ENCODE measurements around the gene IL17REL.

IL17REL gene

GRCh38 chr22:49998718-49999062 lies 13.9 kb downstream of the IL17REL start:
- Histone ChIP-seq H3K4me1 (no peaks in the 10 kb centered on the region), H3K9me3 (no peaks in the 10 kb centered on the region), H3K4me3 (no peak overlapping the region), H3K36me3 (replicated peaks) (no peaks in the 10 kb centered on the region), H3K27me3 (ENCODE audit: low read depth) (no peaks in the 10 kb centered on the region)
- DNase-seq (ENCODE audit: low spot score in 2 of 2) = no peak
- in situ Hi-C loops (cut with MboI; ENCODE audit: low sequenced_read_pairs) = no loop called here

GRCh38 chr22:49997932-49998717 lies 14.4 kb downstream of the IL17REL start:
- H3K36me3 ChIP-seq (replicated peaks) = no peaks in the 10 kb centered on the region
- H3K4me3 ChIP-seq = no peak overlapping the region
- no peaks in the 10 kb centered on the region for H3K4me1 ChIP-seq
- in situ Hi-C loops (cut with MboI; ENCODE audit: low sequenced_read_pairs) = no loop called here
- H3K27me3 ChIP-seq (ENCODE audit: low read depth) = no peaks in the 10 kb centered on the region
- DNase-seq (ENCODE audit: low spot score in 2 of 2) = no peak
- no peaks in the 10 kb centered on the region for H3K9me3 ChIP-seq

GRCh38 chr22:49997251-49997599 lies 15.3 kb downstream of the IL17REL start:
- no peaks in the 10 kb centered on the region for H3K36me3 ChIP-seq (replicated peaks)
- no peaks in the 10 kb centered on the region for H3K9me3 ChIP-seq
- H3K27me3 ChIP-seq (ENCODE audit: low read depth) = no peaks in the 10 kb centered on the region
- in situ Hi-C loops (cut with MboI; ENCODE audit: low sequenced_read_pairs) = no loop called here
- no peaks in the 10 kb centered on the region for H3K4me1 ChIP-seq
- no peak for DNase-seq (ENCODE audit: low spot score in 2 of 2)
- H3K4me3 ChIP-seq = no peak overlapping the region

GRCh38 chr22:49996518-49997250 lies 15.9 kb downstream of the IL17REL start:
- in situ Hi-C loops (cut with MboI; ENCODE audit: low sequenced_read_pairs) = no loop called here
- DNase-seq (ENCODE audit: low spot score in 2 of 2) = no peak

GRCh38 chr22:49996119-49996517 lies 16.4 kb downstream of the IL17REL start:
- Histone ChIP-seq H3K27me3 (ENCODE audit: low read depth) (no peaks in the 10 kb centered on the region), H3K9me3 (peaks cover 7% of the 10 kb centered on the region; the same call in 1 of the 2 replicates), H3K36me3 (replicated peaks) (no peaks in the 10 kb centered on the region), H3K4me3 (no peak overlapping the region), H3K4me1 (no peaks in the 10 kb centered on the region)
- in situ Hi-C loops (cut with MboI; ENCODE audit: low sequenced_read_pairs) = no loop called here
- no peak for DNase-seq (ENCODE audit: low spot score in 2 of 2)

More at GRCh38 chr22:49996518-49997250, 15.9 kb downstream of the IL17REL start:
- H3K4me3 ChIP-seq = no peak overlapping the region
- no peaks in the 10 kb centered on the region for H3K36me3 ChIP-seq (replicated peaks)
- H3K27me3 ChIP-seq (ENCODE audit: low read depth) = no peaks in the 10 kb centered on the region
- H3K9me3 ChIP-seq = peaks cover 3% of the 10 kb centered on the region; the same call in 1 of the 2 replicates
- no peaks in the 10 kb centered on the region for H3K4me1 ChIP-seq

- DNase-seq (ENCODE audit: low spot score in 2 of 2) = no peak
- peaks cover 12% of the 10 kb centered on the region; the same call in 1 of the 2 replicates for H3K9me3 ChIP-seq
- no peaks in the 10 kb centered on the region for H3K27me3 ChIP-seq (ENCODE audit: low read depth)
- no peaks in the 10 kb centered on the region for H3K4me1 ChIP-seq
- no peak overlapping the region for H3K4me3 ChIP-seq
- in situ Hi-C loops (cut with MboI; ENCODE audit: low sequenced_read_pairs) = no loop called here
- no peaks in the 10 kb centered on the region for H3K36me3 ChIP-seq (replicated peaks)
These were observed 17.0 kb downstream of the IL17REL start for GRCh38 chr22:49995361-49996118.

- no peaks in the 10 kb centered on the region for H3K36me3 ChIP-seq (replicated peaks)
- in situ Hi-C loops (cut with MboI; ENCODE audit: low sequenced_read_pairs) = no loop called here
- H3K4me1 ChIP-seq = no peaks in the 10 kb centered on the region
- no peaks in the 10 kb centered on the region for H3K27me3 ChIP-seq (ENCODE audit: low read depth)
- no peak for DNase-seq (ENCODE audit: low spot score in 2 of 2)
- no peak overlapping the region for H3K4me3 ChIP-seq
- peaks cover 12% of the 10 kb centered on the region; the same call in 1 of the 2 replicates for H3K9me3 ChIP-seq
These were observed 17.6 kb downstream of the IL17REL start for GRCh38 chr22:49995041-49995360.

- no peak overlapping the region for H3K4me3 ChIP-seq
- H3K9me3 ChIP-seq = peaks cover 12% of the 10 kb centered on the region; the same call in 1 of the 2 replicates
- no peaks in the 10 kb centered on the region for H3K27me3 ChIP-seq (ENCODE audit: low read depth)
- no peaks in the 10 kb centered on the region for H3K36me3 ChIP-seq (replicated peaks)
- in situ Hi-C loops (cut with MboI; ENCODE audit: low sequenced_read_pairs) = no loop called here
- DNase-seq (ENCODE audit: low spot score in 2 of 2) = no peak
- no peaks in the 10 kb centered on the region for H3K4me1 ChIP-seq
These were observed 18.1 kb downstream of the IL17REL start for GRCh38 chr22:49994361-49995040.

- no peaks in the 10 kb centered on the region for H3K27me3 ChIP-seq (ENCODE audit: low read depth)
- H3K4me3 ChIP-seq = no peak overlapping the region
- H3K9me3 ChIP-seq = peaks cover 12% of the 10 kb centered on the region
- H3K4me1 ChIP-seq = no peaks in the 10 kb centered on the region
- no peak for DNase-seq (ENCODE audit: low spot score in 2 of 2)
- in situ Hi-C loops (cut with MboI; ENCODE audit: low sequenced_read_pairs) = no loop called here
- no peaks in the 10 kb centered on the region for H3K36me3 ChIP-seq (replicated peaks)
These were observed 18.8 kb downstream of the IL17REL start for GRCh38 chr22:49993649-49994360.

GRCh38 chr22:49992921-49993648 lies 19.5 kb downstream of the IL17REL start:
- in situ Hi-C loops (cut with MboI; ENCODE audit: low sequenced_read_pairs) = no loop called here
- H3K4me3 ChIP-seq = no peak overlapping the region
- no peaks in the 10 kb centered on the region for H3K27me3 ChIP-seq (ENCODE audit: low read depth)
- DNase-seq (ENCODE audit: low spot score in 2 of 2) = peak; percentile 54 to 74
- H3K36me3 ChIP-seq (replicated peaks) = no peaks in the 10 kb centered on the region
- peaks cover 12% of the 10 kb centered on the region for H3K9me3 ChIP-seq
- H3K4me1 ChIP-seq = no peaks in the 10 kb centered on the region

- in situ Hi-C loops (cut with MboI; ENCODE audit: low sequenced_read_pairs) = no loop called here
- Histone ChIP-seq H3K27me3 (ENCODE audit: low read depth) (no peaks in the 10 kb centered on the region), H3K9me3 (peaks cover 12% of the 10 kb centered on the region), H3K4me3 (no peak overlapping the region), H3K4me1 (no peaks in the 10 kb centered on the region), H3K36me3 (replicated peaks) (no peaks in the 10 kb centered on the region)
- DNase-seq (ENCODE audit: low spot score in 2 of 2) = no peak
These were observed 20.5 kb downstream of the IL17REL start for GRCh38 chr22:49991907-49992533.

- DNase-seq (ENCODE audit: low spot score in 2 of 2) = no peak
- in situ Hi-C loops (cut with MboI; ENCODE audit: low sequenced_read_pairs) = no loop called here
These were observed 21.4 kb downstream of the IL17REL start for GRCh38 chr22:49991167-49991566.

More at GRCh38 chr22:49991167-49991566, 21.4 kb downstream of the IL17REL start:
- no peak overlapping the region for H3K4me3 ChIP-seq
- H3K36me3 ChIP-seq (replicated peaks) = no peaks in the 10 kb centered on the region
- H3K4me1 ChIP-seq = no peaks in the 10 kb centered on the region
- H3K27me3 ChIP-seq (ENCODE audit: low read depth) = no peaks in the 10 kb centered on the region
- H3K9me3 ChIP-seq = peaks cover 12% of the 10 kb centered on the region

Measured in HAP-1 (cell line).